ENCODE results near the gene FN3KRP. TPM values are rescaled to one million over a fixed set of nuclear protein-coding genes. Genes with fewer than 3 reads are reported as not detected.

The FN3KRP gene
- total RNA-seq, 4 donors from 2014 or later: 15.5 to 33.0 (median 19.7) TPM

DNA sequence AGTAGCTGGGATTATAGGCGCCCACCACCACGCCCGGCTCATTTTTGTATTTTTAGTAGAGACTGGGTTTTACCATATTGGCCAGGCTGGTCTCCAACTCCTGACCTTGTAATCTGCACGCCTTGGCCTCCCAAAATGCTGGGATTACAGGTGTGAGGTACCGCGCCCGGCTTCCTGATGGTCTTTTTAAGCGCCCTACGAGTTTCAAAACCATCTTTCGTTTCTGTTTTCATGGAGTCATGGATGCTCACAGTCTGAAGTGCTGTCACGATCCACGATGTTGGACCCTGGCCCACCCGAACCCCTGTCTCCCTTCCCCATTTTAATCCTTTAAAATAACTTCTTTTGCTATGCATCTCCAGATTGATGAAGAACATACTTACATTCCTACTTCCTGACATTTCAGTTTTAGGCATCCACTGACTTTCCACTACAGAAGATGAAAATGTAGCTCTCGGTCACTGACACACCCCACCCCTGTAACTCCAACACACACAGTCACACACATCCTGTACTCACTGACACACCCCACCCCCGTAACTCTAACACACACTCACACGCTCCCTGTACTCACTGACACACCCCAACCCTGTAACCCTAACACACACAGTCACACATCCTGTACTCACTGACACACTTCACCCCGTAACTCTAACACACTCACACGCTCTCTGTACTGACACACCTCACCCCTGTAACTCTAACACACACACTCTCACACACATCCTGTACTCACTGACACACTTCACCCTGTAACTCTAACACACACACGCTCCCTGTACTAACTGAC is 45.6 kb upstream of the FN3KRP start:
- no peak for DNase-seq
- no peaks in the 10 kb centered on the region for H3K36me3 ChIP-seq
- H3K27me3 ChIP-seq: no peaks in the 10 kb centered on the region
- no peak overlapping the region for H3K27ac ChIP-seq
- peaks cover 0 to 5% (median 0%) of the 10 kb centered on the region in 4 donors for H3K4me1 ChIP-seq
- no peak for TF ChIP-seq POLR2A (IDR thresholded peaks at IDR 0.05)
- TF ChIP-seq, protein P1, sequence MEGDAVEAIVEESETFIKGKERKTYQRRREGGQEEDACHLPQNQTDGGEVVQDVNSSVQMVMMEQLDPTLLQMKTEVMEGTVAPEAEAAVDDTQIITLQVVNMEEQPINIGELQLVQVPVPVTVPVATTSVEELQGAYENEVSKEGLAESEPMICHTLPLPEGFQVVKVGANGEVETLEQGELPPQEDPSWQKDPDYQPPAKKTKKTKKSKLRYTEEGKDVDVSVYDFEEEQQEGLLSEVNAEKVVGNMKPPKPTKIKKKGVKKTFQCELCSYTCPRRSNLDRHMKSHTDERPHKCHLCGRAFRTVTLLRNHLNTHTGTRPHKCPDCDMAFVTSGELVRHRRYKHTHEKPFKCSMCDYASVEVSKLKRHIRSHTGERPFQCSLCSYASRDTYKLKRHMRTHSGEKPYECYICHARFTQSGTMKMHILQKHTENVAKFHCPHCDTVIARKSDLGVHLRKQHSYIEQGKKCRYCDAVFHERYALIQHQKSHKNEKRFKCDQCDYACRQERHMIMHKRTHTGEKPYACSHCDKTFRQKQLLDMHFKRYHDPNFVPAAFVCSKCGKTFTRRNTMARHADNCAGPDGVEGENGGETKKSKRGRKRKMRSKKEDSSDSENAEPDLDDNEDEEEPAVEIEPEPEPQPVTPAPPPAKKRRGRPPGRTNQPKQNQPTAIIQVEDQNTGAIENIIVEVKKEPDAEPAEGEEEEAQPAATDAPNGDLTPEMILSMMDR (IDR thresholded peaks at IDR 0.05): no peak
- H3K9me3 ChIP-seq: no peaks in the 10 kb centered on the region
- H3K4me3 ChIP-seq: no peak overlapping the region

DNA sequence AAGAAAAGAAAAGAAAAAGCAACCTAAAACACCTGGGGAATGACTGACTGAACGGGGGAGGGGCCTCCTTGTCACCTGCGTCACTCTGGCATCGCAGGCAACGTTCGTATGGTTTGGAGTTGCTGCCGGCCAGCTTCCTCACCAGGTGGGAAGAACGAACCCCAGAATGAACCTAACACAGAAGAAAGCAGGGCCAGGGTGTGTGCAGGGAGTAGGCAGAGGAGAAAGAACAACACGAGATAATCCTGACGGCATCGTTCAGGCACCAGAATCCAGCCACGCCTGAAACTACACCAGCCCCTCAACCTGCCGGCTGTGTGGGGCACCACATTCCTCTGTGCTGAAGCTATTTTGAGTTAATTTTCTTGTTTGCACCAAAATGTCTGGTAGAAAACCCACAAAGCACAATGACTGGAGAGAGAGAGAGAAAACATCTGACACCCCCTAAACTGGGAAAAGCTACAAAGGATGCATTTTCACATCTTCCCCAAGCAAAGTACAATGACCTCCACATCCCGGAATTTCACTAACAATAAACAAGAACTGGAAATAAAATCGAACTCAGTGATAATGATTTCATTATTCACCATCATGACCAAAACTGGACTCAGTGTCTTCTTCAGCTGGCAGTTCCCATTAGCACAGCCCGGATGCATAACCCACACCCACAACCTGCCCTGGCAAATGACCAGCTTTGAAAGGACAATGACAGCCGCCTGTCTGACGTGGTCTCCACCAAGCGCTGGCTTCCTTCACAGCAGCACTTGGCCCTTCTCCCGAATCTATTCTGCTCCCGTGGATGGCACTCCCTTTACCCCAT is 41.6 kb upstream of the FN3KRP start:
- Histone ChIP-seq H3K4me3 (no peak overlapping the region), H3K36me3 (no peaks in the 10 kb centered on the region), H3K4me1 (no peaks in the 10 kb centered on the region), H3K27me3 (no peaks in the 10 kb centered on the region), H3K9me3 (no peaks in the 10 kb centered on the region), H3K27ac (no peak overlapping the region)
- TF ChIP-seq, protein P1 (IDR thresholded peaks at IDR 0.05): no peak
- TF ChIP-seq POLR2A (IDR thresholded peaks at IDR 0.05): no peak
- DNase-seq: no peak

DNA sequence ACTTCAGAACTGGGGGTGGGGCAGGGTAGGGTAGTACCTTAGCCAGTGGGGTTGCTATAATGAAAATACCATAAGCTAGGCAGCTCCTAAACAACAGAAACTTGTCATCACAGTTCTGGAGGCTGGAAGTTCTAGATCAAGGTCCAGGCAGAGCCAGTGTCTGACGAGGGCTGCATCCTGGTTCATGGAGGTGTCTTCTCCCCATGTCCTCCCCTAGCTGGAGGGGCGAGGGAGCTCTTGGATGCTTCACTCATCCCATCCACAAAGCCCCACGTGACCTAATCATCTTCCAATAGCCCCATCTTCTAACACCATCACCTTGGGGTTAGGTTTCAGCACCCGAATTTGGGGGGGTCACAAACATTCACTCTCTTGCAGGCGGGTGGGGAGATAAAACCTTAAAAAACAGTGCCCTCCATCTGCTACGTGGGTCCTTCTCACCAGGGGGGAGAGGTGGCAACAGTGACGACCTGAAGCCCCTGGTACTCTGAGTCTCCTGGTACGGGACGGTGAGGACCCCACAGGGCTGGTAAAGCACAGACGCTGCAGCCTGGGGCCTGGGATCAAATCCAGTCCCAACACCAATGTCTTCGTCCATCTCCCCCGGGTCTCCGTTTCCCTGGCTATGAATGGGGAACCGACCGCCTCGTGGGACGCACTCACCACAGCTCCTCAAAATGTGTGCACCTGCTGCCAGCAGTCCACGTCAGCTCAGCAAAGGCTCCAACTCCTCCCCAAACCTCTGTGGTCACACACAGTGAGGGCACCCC is 40.8 kb upstream of the FN3KRP start:
- Histone ChIP-seq H3K27ac (no peak overlapping the region), H3K4me1 (no peaks in the 10 kb centered on the region), H3K27me3 (no peaks in the 10 kb centered on the region), H3K9me3 (no peaks in the 10 kb centered on the region), H3K4me3 (no peak overlapping the region), H3K36me3 (no peaks in the 10 kb centered on the region)
- DNase-seq: no peak
- TF ChIP-seq, protein P1 (IDR thresholded peaks at IDR 0.05): no peak
- no peak for TF ChIP-seq POLR2A (IDR thresholded peaks at IDR 0.05)

DNA sequence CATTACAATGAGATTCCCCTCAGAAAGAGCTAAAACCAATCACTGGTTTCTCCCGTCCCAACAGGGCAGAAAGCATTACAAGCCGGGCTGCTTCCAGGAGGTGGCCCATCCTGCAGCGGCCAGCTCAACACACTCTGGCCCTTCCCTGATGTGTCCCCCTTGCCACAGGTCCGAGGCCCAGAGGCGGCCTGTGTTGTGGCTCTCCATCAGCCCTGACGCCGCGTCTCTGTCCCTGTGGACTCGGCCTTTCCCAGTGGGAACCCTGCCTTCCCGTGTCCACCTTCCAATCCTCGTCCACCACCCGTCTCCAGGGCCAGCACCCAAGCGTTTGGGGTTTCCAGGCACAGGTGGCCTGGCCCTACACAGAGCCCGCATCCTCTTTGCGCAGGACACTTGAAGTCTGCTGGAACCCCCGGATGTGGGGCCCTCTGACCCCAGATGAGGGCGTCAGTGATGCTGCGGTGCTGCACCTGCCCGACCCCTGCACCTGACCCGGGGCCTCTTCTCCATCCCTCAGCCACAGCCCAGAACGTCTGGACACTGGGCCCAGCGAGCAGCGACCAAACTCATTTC is 39.1 kb upstream of the FN3KRP start:
- no peak overlapping the region for H3K27ac ChIP-seq
- H3K4me3 ChIP-seq: no peak overlapping the region
- no peaks in the 10 kb centered on the region for H3K4me1 ChIP-seq
- H3K27me3 ChIP-seq: no peaks in the 10 kb centered on the region
- no peak for DNase-seq
- H3K36me3 ChIP-seq: no peaks in the 10 kb centered on the region
- no peaks in the 10 kb centered on the region for H3K9me3 ChIP-seq
- TF ChIP-seq, protein P1 (IDR thresholded peaks at IDR 0.05): no peak
- TF ChIP-seq POLR2A (IDR thresholded peaks at IDR 0.05): no peak

DNA sequence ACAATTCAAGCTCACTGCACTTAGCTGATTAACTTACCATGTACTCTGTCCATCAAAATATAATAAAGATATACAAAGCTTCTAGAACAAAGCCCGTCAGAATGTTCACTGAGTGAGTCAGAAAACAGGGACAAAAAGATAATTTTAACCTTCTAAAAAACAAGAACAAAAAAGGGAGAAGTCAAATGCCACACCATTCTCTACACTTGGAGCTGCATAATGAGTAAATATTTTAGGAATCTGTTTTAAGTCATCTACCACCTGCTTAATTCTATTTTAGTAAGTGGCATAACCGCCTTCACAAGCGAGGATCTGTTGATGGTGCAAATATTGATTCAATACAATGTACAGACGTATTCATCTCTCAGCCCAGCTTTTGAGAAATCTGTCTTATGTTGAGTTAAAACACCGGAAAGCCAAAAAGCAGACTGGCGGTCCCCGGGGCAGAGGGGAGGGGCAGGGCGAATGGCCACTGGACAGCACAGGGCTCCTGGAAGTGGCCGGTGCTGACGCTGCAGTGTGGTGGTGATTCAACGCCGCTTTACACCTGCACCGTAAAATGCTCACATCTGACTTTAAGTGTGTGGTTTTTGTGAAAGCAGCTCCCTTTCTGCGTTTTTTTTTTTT is 38.1 kb upstream of the FN3KRP start:
- no peak for DNase-seq
- H3K27ac ChIP-seq: no peak overlapping the region
- no peaks in the 10 kb centered on the region for H3K4me1 ChIP-seq
- H3K27me3 ChIP-seq: no peaks in the 10 kb centered on the region
- H3K9me3 ChIP-seq: no peaks in the 10 kb centered on the region
- no peak overlapping the region for H3K4me3 ChIP-seq
- TF ChIP-seq, protein P1 (IDR thresholded peaks at IDR 0.05): no peak
- TF ChIP-seq POLR2A (IDR thresholded peaks at IDR 0.05): no peak
- no peaks in the 10 kb centered on the region for H3K36me3 ChIP-seq
